ENCODE data around the gene AFF4.
"Not testable (repeated sequence)": the region's sequence is repeated elsewhere in the genome, so short reads cannot be mapped to it uniquely, and the experiment has no call there.

The AFF4 gene

DNA sequence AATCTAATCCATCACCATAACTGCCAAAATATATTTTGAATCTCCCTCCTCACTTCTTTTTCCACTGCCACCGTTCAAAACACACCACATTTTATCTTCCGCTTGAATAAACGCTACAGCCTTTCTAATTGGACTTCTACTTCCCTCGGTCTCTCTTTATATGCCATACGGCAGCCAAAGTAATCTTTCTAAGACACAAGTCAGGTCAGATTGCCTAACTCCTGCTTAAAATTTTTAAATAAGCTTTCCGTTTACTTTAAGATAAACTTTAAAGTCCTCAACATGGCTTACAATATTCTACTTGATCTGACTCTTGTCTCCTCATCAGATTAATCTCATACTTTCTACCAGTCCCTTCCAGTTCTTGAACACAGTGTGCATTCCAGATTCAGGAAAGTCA, 9.7 kb downstream of the AFF4 start:
- H3K4me3 ChIP-seq (ENCODE audit: low read depth, low read length), result no peak overlapping the region
- no peak for DNase-seq (ENCODE audit: low read depth)
- TF ChIP-seq POLR2A (IDR thresholded peaks at IDR 0.05; ENCODE audit: extremely low read depth, insufficient read length), result no peak
- TF ChIP-seq, protein P1, sequence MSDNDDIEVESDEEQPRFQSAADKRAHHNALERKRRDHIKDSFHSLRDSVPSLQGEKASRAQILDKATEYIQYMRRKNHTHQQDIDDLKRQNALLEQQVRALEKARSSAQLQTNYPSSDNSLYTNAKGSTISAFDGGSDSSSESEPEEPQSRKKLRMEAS (IDR thresholded peaks at IDR 0.05; ENCODE audit: low read depth, low read length), result no peak
- no peak for TF ChIP-seq MYC (IDR thresholded peaks at IDR 0.05; ENCODE audit: low read depth, low read length)
- TF ChIP-seq, protein P2, sequence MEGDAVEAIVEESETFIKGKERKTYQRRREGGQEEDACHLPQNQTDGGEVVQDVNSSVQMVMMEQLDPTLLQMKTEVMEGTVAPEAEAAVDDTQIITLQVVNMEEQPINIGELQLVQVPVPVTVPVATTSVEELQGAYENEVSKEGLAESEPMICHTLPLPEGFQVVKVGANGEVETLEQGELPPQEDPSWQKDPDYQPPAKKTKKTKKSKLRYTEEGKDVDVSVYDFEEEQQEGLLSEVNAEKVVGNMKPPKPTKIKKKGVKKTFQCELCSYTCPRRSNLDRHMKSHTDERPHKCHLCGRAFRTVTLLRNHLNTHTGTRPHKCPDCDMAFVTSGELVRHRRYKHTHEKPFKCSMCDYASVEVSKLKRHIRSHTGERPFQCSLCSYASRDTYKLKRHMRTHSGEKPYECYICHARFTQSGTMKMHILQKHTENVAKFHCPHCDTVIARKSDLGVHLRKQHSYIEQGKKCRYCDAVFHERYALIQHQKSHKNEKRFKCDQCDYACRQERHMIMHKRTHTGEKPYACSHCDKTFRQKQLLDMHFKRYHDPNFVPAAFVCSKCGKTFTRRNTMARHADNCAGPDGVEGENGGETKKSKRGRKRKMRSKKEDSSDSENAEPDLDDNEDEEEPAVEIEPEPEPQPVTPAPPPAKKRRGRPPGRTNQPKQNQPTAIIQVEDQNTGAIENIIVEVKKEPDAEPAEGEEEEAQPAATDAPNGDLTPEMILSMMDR (IDR thresholded peaks at IDR 0.05; ENCODE audit: low read depth, low read length), result no peak

DNA sequence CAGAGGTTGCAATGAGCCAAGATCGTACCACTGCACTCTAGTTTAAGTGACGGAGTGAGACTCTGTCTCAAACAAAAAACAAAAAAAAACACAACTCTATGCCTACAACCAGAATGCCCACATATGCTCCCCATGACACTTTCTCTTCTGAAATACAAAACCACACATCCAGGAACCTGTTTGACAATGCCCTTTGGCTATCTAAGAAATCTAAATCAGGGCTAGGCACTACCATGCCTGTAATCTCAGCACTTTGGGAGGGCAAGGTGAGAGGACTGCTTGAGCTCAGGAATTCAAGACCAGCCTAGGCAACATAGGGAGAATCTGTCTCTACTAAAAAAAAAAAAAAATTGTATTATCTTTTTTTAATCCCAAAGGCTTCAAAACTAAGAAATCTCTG, 10.6 kb downstream of the AFF4 start:
- no peak for DNase-seq (ENCODE audit: low read depth)

DNA sequence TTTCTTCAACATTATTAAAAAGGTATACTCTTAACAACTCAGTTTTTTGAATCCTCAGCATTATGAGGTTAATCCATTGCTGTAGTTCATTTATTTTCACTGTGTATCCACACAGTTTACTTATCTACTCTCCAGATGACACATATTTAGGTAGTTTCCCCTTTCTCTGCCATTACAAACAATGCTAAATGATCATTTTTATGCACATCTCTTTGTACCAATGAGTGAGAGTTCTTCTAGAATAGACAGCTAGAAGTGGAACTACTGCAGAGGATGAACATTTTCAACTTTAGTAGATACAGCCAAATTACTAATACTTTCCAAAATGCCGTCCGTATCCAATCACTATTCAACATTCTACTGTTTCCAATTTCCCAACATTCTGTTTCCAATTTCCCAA, 11.5 kb downstream of the AFF4 start:
- no peak for DNase-seq (ENCODE audit: low read depth)
- TF ChIP-seq POLR2A (IDR thresholded peaks at IDR 0.05; ENCODE audit: extremely low read depth, insufficient read length) (no peak), MYC (IDR thresholded peaks at IDR 0.05; ENCODE audit: low read depth, low read length) (no peak)
- TF ChIP-seq, protein P2 (IDR thresholded peaks at IDR 0.05; ENCODE audit: low read depth, low read length), result no peak
- TF ChIP-seq, protein P1 (IDR thresholded peaks at IDR 0.05; ENCODE audit: low read depth, low read length), result no peak
- no peak overlapping the region for H3K4me3 ChIP-seq (ENCODE audit: low read depth, low read length)

More for the DNA sequence above, 10.6 kb downstream of the AFF4 start:
- TF ChIP-seq, protein P2 (IDR thresholded peaks at IDR 0.05; ENCODE audit: low read depth, low read length), result no peak
- TF ChIP-seq, protein P1 (IDR thresholded peaks at IDR 0.05; ENCODE audit: low read depth, low read length), result no peak
- TF ChIP-seq POLR2A (IDR thresholded peaks at IDR 0.05; ENCODE audit: extremely low read depth, insufficient read length), result no peak
- TF ChIP-seq MYC (IDR thresholded peaks at IDR 0.05; ENCODE audit: low read depth, low read length), result no peak
- no peak overlapping the region for H3K4me3 ChIP-seq (ENCODE audit: low read depth, low read length)

DNA sequence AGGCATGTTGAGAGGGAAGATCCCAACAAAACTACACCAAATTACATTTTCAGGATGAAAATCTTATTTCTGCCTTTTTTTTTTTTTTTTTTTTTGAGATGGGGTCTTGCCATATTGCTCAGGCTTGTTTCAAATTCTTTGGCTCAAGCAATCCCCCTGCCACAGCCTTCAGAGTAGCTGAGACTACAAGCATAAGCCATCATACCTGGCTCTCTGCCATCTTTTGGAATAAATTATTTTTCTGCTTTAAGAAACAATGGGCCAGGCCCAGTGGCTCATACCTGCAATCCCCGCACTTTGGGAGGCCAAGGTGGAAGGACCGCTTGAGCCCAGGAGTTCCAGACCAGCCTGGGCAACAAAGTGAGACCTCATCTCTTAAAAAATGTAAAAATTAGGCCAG, 14.3 kb downstream of the AFF4 start:
- no peak overlapping the region for H3K4me3 ChIP-seq (ENCODE audit: low read depth, low read length)
- DNase-seq (ENCODE audit: low read depth), result no peak
- TF ChIP-seq, protein P2 (IDR thresholded peaks at IDR 0.05; ENCODE audit: low read depth, low read length), result no peak
- TF ChIP-seq POLR2A (IDR thresholded peaks at IDR 0.05; ENCODE audit: extremely low read depth, insufficient read length) (no peak), MYC (IDR thresholded peaks at IDR 0.05; ENCODE audit: low read depth, low read length) (no peak)
- TF ChIP-seq, protein P1 (IDR thresholded peaks at IDR 0.05; ENCODE audit: low read depth, low read length), result no peak

DNA sequence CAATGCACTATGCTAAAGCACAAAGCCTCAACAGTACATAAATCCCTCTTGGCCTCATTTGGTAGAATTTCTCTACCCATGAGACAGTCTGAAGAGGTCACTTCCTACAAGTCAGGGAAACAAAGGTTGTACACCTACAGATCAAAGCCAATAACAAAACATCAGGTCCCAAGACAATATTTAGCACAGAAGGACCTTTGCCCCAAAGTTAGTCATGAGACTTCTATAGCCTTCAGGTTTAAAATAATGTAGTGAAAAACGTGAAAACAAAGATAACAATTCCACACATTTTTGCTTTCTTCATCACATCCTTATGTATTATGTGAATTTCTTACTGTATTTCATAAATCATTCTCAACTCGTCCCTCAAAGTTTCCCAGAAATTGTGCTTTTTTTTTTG, 15.8 kb downstream of the AFF4 start:
- TF ChIP-seq, protein P2 (IDR thresholded peaks at IDR 0.05; ENCODE audit: low read depth, low read length), result no peak
- TF ChIP-seq POLR2A (IDR thresholded peaks at IDR 0.05; ENCODE audit: extremely low read depth, insufficient read length) (no peak), MYC (IDR thresholded peaks at IDR 0.05; ENCODE audit: low read depth, low read length) (no peak)
- TF ChIP-seq, protein P1 (IDR thresholded peaks at IDR 0.05; ENCODE audit: low read depth, low read length), result no peak
- DNase-seq (ENCODE audit: low read depth), result no peak
- no peak overlapping the region for H3K4me3 ChIP-seq (ENCODE audit: low read depth, low read length)

DNA sequence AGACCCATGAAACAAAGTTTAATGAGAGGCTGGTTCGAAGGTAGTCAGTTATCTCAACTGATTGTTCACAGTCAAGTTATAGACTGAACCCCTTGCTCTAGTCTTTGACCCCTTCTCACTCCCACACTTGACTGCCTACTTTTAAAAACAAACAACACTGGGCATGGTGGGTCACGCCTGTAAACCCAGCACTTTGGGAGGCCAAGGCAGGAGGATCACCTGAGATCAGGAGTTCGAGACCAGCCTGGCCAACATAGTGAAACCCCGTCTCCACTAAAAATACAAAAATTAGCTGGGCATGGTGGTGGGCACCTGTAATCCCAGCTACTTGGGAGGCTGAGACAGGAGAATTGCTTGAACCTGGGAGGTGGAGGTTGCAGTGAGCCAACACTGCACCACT, 18.1 kb downstream of the AFF4 start:
- not testable (repeated sequence) for DNase-seq (ENCODE audit: low read depth); H3K4me3 ChIP-seq (ENCODE audit: low read depth, low read length)
